IPS-11a (cell line): Measurements from ENCODE around the gene CYP3A4.
"Not testable (repeated sequence)": the region's sequence is repeated elsewhere in the genome, so short reads cannot be mapped to it uniquely, and the experiment has no call there.

Source experiments
- H3K4me3 ChIP-seq: one replicate; pipeline ENCODE4 v1.5.1; 2013; ENCODE audit warnings: low read depth, low read length, control low read depth

Gene CYP3A4

GRCh38 chr7:99762680-99763327, 21.2 kb downstream of the CYP3A4 start:
- no peak overlapping the region for H3K4me3 ChIP-seq

- H3K4me3 ChIP-seq, result no peak overlapping the region
These were observed 28.9 kb downstream of the CYP3A4 start for GRCh38 chr7:99755085-99755484.

DNA sequence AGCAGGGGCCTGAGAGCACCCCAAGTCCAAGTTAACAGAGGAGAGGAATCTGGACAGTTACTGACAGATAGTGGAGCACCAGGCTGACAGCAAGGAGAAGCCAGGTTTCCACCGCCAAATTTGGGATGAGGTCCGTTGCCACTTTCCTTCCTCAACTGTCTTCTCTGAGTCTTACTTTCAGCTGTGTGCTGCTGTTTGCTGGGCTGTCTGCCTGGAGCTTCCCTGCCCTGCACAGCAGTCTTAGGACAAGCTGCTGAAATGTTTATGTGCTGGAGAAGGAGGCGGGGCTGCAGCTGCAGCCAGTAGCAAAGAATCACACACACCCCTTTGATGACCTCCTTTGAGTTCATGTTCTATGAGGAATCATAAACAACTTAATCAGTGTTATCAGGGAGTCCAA, 31.6 kb downstream of the CYP3A4 start:
- H3K4me3 ChIP-seq, result no peak overlapping the region

DNA sequence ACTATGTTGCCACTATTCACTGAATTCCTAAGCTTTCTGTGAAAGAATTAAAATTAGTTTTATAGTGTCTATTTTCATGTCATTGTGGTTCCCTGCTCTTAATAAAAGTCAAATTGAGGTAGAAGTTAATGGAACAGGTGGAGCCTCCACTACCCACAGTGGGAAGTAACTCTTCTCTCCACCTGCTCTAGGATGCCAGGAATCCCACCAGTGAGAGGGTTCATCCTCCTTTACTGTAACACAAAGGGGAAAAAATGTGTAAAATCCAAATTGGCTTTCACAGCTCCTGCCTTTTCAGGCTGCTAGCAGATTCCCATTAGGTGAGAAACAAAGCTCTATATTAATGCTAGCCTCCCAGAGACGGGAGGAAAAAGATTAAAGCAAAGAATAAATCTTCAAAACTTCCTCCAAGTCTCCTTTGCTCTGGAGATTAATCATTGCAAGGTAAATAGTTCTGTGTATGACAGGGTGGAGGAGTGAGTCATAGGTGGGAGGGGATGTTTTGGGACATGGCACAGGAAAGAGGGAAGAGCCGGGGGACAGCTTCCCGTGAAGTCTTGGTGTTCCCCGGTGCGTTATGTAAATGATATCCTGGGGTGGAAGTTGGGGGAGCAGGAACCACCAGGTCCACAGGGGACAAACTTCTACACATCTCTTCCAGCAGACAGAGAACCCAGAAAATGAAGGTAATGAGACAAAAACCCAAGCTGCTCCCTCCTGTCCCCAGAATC, 32.5 kb downstream of the CYP3A4 start:
- H3K4me3 ChIP-seq, result not testable (repeated sequence)

DNA sequence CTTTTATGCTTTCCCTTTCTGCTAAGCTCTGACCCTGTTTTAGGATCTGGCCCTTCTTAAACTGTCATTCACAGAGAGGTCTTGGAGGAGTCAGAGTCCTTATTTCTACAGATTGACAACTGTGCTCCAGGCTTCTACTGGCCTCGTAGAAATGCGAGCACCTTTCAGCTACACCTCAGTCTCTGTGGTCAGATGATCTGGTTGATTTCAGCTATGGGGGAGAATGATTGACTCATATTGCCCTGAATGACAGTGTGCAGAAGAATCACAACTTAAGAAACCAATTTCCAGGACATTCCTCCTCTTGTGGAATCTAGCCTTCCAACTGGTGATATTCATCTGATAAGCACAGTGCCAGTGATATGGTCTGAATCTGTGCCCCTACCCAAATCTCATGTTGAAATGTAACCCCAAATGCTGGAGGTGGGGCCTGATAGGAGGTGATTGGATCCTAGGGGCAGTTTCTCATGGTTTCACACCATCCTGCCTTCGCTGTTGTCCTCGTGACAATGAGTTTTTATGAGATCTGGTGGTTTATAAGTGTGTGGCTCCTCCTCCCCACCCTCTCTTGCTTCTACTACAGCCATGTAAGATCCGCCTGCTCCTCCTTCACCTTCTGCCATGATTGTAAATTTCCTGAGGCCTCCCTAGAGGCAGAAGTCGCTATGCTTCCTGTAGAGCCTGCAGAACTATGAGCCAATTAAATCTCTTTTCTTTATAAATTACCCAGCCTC, 35.0 kb downstream of the CYP3A4 start:
- no peak overlapping the region for H3K4me3 ChIP-seq

DNA sequence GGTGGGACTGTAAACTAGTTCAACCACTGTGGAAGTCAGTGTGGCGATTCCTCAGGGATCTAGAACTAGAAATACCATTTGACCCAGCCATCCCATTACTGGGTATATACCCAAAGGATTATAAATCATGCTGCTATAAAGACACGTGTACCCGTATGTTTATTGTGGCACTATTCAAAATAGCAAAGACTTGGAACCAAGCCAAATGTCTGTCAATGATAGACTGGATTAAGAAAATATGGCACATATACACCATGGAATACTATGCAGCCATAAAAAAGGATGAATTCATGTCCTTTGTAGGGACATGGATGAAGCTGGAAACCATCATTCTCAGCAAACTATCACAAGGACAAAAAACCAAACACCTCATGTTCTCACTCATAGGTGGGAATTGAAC, 37.1 kb downstream of the CYP3A4 start:
- not testable (repeated sequence) for H3K4me3 ChIP-seq

DNA sequence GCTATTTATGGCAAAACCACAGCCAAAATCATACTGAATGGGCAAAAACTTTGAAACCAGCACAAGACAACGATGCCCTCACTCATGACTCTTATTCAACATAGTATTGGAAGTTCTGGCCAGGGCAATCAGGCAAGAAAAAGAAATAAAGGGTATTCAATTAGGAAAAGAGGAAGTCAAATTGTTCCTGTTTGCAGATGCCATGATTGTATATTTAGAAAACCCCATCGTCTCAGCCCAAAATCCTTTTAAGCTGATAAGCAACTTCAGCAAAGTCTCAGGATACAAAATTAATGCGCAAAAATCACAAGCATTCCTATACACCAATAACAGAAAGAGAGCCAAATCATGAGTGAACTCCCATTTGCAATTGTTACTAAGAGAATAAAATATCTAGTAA, 38.6 kb downstream of the CYP3A4 start:
- H3K4me3 ChIP-seq, result not testable (repeated sequence)

DNA sequence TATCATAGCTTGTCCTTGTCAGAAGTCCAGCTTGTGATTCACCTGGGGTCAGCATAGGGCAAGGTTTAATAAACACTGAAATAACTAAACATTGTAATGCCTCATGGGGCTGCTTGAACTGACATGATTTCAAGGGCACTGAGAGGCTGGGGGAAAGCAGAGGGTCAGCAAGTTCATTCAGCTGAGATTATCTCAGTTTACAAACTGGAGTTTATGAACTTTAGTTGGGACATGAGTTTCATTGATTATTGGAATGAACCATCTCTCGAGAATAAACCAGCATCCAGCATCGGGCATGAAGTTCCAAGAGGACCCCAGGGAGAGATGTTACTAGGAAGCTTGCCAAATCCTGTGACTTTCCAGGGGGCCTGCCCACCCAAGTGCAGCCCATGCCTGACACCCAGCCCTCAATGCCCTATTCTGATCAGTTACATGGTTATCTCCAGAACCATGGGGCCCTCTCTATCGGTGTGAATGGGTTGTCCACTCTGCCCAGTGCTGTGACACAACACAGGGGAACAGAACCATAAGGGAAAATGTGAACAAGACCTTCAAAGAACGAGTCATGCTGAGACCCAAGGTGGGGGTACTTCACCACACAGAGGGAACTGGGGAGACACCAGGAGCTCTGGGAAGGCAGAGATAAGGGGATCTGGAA, 41.1 kb downstream of the CYP3A4 start:
- no peak overlapping the region for H3K4me3 ChIP-seq

DNA sequence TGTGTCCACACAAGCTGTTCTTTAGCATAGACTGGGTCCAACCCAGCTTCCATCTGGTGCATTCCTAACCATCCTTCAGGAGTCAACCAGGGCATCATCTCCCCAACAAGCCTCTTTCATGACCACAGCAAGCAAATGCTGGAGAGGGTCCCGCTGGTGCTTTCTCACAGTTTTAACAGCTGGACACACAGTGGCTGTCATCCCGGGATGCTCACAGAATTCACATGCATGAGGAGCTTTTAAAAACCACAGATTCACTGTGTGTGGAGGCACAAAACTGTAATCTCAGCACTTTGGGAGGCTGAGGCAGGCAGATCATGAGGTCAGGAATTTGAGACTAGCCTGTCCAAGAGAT, 42.6 kb downstream of the CYP3A4 start:
- H3K4me3 ChIP-seq, result no peak overlapping the region

DNA sequence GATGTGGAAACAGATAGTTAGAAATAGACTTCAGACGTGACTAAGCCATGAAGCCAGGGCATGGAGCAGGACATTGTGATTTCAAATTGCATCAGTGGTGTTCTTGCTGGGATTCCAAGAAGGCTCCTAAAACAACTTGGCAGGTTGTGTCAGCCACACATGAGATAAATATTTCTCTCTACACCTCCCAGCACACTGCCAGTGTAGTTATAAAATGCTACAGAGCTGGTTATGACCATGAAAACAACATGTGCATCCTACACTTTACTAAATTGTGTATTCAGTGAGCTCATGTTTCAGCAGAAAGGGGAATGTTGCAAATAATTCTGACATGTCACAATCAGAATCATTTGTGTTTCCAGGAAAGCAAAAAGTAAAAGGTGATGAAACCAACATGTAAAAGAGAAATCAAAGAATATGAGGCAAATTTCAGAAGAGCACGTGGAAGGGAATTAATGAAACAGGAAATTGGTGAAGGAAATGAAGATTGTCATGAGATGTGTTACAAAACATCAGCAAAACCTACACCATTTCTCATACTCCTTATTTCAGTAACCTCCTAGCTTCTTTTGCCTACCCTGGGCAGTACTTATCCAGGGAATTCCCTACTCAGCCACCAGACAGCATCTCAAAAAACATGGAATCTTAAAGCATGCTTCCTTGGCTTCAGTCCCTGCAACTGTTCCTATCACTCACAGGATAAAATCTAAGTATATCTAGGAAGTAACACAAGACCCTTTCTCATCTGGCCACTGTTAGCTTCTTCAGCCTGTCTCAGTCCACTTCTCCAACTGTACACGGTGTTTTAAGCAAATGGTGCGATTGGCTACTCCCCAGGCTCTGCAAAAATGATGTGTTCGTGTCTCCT, 43.2 kb downstream of the CYP3A4 start:
- H3K4me3 ChIP-seq, result no peak overlapping the region

DNA sequence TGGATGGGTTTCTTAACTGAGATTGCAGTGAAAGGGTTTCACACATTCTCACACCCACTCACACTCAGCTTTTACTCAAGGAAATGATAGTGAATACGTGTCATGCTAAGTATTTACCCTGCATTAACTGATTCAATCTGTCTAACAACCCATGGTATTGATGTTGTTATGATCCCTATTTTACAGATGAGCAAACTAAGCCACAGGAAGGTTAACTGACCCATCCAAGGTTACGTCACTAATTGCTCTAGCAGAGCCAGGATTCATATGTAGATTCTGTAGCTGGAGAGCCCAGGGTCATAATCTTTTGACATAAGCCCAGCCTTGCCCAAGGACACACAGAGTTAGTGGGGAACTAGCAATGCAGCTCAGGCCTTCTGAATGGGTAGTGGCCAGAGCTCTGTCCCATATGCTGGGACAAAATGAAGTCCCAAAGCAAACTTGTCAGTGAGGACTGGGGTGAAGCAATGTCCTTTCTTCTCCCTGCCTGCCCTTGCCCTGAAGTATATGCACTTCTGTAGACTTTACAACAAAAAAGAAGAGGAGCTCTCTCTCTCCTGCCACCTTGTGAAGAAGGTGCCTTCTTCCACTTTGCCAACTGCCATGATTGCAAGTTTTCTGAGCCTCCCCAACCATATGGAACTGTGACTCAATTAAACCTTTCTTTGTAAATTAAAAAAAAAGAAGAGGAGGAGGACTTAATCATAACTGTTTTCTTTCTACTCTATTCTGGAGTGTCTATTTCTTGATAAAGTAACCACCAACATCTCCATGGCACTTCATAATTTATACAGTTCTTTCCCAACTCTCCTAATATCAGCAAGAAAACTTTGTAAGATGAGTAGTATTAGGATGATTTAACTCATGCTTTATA, 44.0 kb downstream of the CYP3A4 start:
- H3K4me3 ChIP-seq, result no peak overlapping the region

GRCh38 chr7:99737726-99738125, 46.3 kb downstream of the CYP3A4 start:
- no peak overlapping the region for H3K4me3 ChIP-seq

DNA sequence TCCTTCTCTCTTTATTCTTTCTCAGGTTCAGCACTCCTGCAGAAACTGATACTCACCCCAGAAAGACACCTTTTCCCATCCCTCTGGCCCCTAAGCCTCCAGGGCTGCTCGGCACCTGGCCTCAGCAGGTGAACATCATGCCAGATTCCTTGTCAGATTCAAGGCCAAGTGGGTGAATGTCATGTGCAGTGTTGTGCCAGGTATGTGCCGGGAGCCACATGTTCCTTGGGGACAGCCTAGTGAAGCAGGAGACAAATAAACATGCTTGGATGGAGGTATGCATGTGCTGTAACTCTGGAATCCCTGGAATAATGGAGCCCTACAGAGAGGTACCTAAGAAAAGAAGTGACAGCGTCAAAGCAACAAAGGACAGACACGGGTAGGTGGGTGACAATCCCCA, 47.3 kb downstream of the CYP3A4 start:
- H3K4me3 ChIP-seq, result not testable (repeated sequence)

DNA sequence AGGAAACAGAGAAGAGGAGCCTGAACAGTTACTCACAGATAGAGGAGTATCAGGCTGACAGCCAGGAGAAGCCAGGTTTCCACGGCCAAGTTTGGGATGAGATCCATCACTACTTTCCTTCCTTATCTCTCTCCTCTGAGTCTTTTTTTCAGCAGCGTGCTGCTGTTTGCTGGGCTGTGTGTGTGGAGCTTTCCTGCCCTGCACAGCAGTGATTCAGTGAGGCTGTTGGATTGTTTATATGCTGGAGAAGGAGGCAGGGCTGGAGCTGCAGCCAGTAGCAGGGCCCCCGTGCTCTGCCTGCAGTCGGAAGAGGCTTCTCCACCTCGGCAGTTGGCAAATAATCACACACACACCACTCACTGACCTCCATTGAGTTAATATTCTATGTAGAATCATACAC, 49.0 kb downstream of the CYP3A4 start, which contains the start of gene CYP3A7:
Gene CYP3A7, minus strand, starts transcription at position 210 of the 400 bp plus-strand sequence. Its CDS starts 103 bp downstream, at position 107.
- H3K4me3 ChIP-seq, result no peak within 1 kb of the TSS

- H3K4me3 ChIP-seq, result no peak overlapping the region
These were observed 50.5 kb downstream of the CYP3A4 start for GRCh38 chr7:99733448-99733847.

DNA sequence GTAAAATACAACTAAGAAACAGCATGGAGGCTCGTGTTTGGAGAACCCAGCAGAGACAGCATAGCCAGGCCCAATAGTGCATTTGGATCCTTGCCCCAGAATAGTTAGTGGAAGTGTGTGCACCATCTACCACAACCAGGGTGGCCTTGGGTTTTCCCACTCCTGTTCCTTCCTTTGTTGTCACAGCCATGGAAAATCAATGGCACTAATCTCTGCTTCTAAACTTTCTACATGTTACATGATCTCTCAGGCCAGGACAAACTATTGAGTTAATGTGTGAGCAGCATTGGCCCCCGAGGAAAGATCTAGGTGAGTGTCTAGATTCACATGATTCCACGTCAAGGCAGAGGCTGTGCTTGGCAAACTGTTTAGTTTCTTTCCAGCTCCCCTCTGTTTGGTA, 51.0 kb downstream of the CYP3A4 start:
- no peak overlapping the region for H3K4me3 ChIP-seq

DNA sequence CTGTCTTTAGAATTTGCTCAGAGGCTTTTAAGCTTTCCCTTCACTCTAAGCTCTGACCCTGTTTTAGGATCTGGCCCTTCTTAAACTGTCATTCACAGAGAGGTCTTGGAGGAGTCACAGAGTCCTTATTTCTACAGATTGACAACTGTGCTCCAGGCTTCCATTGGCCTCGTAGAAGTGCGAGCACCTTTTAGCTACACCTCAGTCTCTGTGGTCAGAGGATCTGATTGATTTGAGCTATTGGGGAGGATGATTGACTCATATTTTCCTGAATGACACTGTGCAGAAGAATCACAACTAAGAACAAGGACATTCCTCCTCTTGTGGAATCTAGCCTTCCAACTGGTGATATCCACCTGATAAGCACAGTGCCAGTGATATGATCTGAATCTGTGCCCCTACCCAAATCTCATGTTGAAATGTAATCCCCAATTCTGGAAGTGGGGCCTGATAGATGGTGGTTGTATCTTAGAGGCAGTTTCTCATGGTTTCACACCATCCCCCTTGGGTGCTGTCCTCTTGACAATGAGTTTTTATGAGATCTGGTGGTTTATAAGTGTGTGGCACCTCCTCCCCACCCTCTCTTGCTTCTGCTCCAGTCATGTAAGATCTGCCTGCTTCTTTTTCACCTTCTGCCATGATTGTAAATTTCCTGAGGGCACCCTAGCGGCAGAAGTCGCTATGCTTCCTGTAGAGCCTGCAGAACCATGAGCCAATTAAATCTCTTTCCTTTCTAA, 52.2 kb downstream of the CYP3A4 start:
- H3K4me3 ChIP-seq, result no peak overlapping the region

DNA sequence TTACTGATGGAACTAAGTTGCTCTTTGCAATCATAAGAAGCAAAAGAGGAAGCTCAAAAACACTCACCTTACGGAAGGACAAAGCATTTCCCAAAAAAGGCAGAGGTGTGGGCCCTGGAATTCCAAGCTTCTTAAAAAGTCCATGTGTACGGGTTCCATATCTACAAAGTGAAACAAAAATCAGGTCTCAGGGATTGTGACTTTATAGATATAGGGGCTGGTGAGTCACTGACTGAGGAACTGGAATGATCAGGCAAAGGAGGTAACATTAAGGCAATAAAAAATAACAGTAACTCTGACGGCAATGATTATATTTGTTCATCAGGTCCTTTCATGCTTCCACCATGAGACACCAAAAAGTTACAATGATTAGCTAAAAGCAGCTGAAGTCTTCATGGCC, 53.0 kb downstream of the CYP3A4 start:
- H3K4me3 ChIP-seq, result no peak overlapping the region

DNA sequence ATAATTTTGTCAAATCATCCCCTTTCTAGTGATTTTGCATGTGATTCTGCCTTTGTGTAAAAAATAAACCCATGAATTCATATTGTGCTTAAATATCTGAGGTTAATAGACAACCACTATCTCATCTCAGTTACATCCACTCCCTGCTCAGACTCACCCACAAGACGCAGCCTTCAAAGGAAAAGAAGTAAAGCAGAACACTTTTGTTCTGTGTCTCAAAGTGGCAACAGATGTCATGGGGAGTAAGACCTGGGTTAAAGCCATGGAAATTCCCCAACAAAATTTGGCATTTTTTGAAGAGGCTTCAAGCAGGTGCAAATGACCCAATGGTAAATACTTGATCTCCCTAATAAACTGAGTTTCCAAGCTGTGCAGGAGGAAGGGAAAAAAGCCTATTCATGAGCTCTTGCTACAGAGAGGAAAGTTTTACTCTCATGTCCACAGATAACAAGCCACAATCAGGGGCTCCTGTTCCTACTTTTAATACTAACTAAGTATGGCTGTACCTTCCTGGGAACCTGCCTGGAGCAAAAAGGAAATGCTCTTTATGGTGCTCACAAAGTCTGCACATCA, 53.7 kb downstream of the CYP3A4 start:
- no peak overlapping the region for H3K4me3 ChIP-seq
